Measurements from ENCODE around the gene OR9G4. TPM values are rescaled to one million over a fixed set of nuclear protein-coding genes. Genes with fewer than 3 reads are reported as not detected.

OR9G4 gene
- total and polyA plus RNA-seq, 2 of the 13 experiments (the other 11 are each of a cell fraction or from before 2014, with no cell fraction given), result not detected

DNA sequence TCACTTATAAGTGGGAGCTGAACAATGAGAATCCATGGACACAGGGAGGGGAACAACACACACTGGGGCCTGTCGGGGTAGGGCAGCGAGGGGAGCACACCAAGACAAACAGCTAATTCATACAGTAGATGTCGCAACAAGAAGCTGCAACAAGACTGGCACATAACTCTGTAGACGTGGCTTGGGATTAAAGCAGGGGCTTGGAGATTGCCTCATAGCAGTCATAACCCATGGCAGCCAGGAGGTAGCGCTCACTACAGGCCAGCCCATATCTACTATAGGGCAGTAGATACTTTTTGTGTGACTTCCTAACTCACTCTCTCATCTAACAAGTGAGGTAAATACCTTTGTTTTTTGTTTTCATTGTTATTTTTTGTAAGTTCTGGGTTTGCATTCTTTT, 1.7 kb upstream of the OR9G4 start:
- Histone ChIP-seq H4K20me1 (ENCODE audit: insufficient read depth, low read length) (no peaks in the 10 kb centered on the region), H3K27me3 (ENCODE audit: control insufficient read depth in 1 of 2, insufficient read depth in 2 of 2, low read length in 2 of 2) (no peaks in the 10 kb centered on the region), H3K4me3 (replicated peaks in 1 of 3; ENCODE audit: insufficient read depth in 1 of 3, low read depth in 2 of 3, low read length in 3 of 3) (no peak overlapping the region), H3K27ac (ENCODE audit: extremely low read length, insufficient read depth, low read length) (no peak overlapping the region), H3K4me2 (ENCODE audit: low read depth, low read length) (no peak overlapping the region), H3K4me1 (ENCODE audit: insufficient read depth, low read length) (no peaks in the 10 kb centered on the region), H3K9ac (ENCODE audit: insufficient read depth, low read depth, low read length) (no peak overlapping the region), H3K36me3 (replicated peaks in 1 of 2; ENCODE audit: control insufficient read depth in 1 of 2, insufficient read depth in 2 of 2, low read length in 2 of 2) (no peaks in the 10 kb centered on the region), H3K9me3 (ENCODE audit: low read length) (no peaks in the 10 kb centered on the region), H2AFZ (ENCODE audit: low read length) (no peak overlapping the region), H3K79me2 (ENCODE audit: insufficient read depth, low read length) (no peaks in the 10 kb centered on the region)
- BruUV-seq (replicated peaks), result no TSS peak
- TF ChIP-seq, protein P1, sequence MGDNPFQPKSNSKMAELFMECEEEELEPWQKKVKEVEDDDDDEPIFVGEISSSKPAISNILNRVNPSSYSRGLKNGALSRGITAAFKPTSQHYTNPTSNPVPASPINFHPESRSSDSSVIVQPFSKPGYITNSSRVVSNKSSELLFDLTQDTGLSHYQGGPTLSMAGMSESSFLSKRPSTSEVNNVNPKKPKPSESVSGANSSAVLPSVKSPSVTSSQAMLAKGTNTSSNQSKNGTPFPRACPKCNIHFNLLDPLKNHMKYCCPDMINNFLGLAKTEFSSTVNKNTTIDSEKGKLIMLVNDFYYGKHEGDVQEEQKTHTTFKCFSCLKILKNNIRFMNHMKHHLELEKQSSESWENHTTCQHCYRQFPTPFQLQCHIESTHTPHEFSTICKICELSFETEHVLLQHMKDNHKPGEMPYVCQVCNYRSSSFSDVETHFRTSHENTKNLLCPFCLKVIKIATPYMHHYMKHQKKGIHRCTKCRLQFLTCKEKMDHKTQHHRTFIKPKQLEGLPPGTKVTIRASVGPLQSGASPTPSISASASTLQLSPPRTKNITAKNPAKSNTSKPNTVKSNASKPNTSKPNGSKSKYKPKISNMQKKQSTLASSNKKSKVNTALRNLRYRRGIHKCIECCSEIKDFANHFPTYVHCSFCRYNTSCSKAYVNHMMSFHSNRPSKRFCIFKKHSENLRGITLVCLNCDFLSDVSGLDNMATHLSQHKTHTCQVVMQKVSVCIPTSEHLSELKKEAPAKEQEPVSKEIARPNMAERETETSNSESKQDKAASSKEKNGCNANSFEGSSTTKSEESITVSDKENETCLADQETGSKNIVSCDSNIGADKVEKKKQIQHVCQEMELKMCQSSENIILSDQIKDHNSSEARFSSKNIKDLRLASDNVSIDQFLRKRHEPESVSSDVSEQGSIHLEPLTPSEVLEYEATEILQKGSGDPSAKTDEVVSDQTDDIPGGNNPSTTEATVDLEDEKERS (CRISPR knock-in tag; IDR thresholded peaks at IDR 0.05), result no peak
- TF ChIP-seq ZNF143 (CRISPR knock-in tag; IDR thresholded peaks at IDR 0.05), result no peak
- TF ChIP-seq ZNF121 (CRISPR knock-in tag; IDR thresholded peaks at IDR 0.05), result no peak
- TF ChIP-seq SMARCE1 (IDR thresholded peaks at IDR 0.05; ENCODE audit: borderline replicate concordance), result no peak
- no peak for TF ChIP-seq HDAC6 (IDR thresholded peaks at IDR 0.05; ENCODE audit: low read depth, low read length)
- no peak for TF ChIP-seq FOSL2 (CRISPR knock-in tag; IDR thresholded peaks at IDR 0.05)
- TF ChIP-seq, protein P2, sequence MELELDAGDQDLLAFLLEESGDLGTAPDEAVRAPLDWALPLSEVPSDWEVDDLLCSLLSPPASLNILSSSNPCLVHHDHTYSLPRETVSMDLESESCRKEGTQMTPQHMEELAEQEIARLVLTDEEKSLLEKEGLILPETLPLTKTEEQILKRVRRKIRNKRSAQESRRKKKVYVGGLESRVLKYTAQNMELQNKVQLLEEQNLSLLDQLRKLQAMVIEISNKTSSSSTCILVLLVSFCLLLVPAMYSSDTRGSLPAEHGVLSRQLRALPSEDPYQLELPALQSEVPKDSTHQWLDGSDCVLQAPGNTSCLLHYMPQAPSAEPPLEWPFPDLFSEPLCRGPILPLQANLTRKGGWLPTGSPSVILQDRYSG (CRISPR knock-in tag; IDR thresholded peaks at IDR 0.05), result no peak
- TF ChIP-seq, protein P3, sequence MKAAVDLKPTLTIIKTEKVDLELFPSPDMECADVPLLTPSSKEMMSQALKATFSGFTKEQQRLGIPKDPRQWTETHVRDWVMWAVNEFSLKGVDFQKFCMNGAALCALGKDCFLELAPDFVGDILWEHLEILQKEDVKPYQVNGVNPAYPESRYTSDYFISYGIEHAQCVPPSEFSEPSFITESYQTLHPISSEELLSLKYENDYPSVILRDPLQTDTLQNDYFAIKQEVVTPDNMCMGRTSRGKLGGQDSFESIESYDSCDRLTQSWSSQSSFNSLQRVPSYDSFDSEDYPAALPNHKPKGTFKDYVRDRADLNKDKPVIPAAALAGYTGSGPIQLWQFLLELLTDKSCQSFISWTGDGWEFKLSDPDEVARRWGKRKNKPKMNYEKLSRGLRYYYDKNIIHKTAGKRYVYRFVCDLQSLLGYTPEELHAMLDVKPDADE (CRISPR knock-in tag; IDR thresholded peaks at IDR 0.05), result no peak
- peak; percentile 39 for TF ChIP-seq CEBPG (CRISPR knock-in tag; IDR thresholded peaks at IDR 0.05)
- TF ChIP-seq, protein P4, sequence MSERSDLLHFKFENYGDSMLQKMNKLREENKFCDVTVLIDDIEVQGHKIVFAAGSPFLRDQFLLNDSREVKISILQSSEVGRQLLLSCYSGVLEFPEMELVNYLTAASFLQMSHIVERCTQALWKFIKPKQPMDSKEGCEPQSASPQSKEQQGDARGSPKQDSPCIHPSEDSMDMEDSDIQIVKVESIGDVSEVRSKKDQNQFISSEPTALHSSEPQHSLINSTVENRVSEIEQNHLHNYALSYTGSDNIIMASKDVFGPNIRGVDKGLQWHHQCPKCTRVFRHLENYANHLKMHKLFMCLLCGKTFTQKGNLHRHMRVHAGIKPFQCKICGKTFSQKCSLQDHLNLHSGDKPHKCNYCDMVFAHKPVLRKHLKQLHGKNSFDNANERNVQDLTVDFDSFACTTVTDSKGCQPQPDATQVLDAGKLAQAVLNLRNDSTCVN (CRISPR knock-in tag; IDR thresholded peaks at IDR 0.05; ENCODE audit: borderline replicate concordance), result no peak
- no peak for TF ChIP-seq ZNF256 (CRISPR knock-in tag; conservative IDR thresholded peaks at IDR 0.05)
- no peak for TF ChIP-seq ZNF549 (CRISPR knock-in tag; IDR thresholded peaks at IDR 0.05)
- 0 out of 2 replicates have a peak, but pooled peaks have one; percentile 24 for TF ChIP-seq CEBPB (IDR thresholded peaks at IDR 0.05; ENCODE audit: borderline replicate concordance, low read depth, low read length)
- TF ChIP-seq, protein P5, sequence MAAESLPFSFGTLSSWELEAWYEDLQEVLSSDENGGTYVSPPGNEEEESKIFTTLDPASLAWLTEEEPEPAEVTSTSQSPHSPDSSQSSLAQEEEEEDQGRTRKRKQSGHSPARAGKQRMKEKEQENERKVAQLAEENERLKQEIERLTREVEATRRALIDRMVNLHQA (CRISPR knock-in tag; IDR thresholded peaks at IDR 0.05), result no peak
- no peak for TF ChIP-seq ZNF333 (CRISPR knock-in tag; IDR thresholded peaks at IDR 0.05; ENCODE audit: borderline replicate concordance)
- TF ChIP-seq, protein P6, sequence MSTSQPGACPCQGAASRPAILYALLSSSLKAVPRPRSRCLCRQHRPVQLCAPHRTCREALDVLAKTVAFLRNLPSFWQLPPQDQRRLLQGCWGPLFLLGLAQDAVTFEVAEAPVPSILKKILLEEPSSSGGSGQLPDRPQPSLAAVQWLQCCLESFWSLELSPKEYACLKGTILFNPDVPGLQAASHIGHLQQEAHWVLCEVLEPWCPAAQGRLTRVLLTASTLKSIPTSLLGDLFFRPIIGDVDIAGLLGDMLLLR (CRISPR knock-in tag; IDR thresholded peaks at IDR 0.05), result no peak
- TF ChIP-seq, protein P7, sequence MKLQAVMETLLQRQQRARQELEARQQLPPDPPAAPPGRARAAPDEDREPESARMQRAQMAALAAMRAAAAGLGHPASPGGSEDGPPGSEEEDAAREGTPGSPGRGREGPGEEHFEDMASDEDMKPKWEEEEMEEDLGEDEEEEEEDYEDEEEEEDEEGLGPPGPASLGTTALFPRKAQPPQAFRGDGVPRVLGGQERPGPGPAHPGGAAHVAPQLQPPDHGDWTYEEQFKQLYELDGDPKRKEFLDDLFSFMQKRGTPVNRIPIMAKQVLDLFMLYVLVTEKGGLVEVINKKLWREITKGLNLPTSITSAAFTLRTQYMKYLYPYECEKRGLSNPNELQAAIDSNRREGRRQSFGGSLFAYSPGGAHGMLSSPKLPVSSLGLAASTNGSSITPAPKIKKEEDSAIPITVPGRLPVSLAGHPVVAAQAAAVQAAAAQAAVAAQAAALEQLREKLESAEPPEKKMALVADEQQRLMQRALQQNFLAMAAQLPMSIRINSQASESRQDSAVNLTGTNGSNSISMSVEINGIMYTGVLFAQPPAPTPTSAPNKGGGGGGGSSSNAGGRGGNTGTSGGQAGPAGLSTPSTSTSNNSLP (IDR thresholded peaks at IDR 0.05; ENCODE audit: low read depth, low read length), result no peak
- intact Hi-C loops (cut with micrococcal nuclease; ENCODE audit: unreplicated experiment), result no loop called here
- DNase-seq (ENCODE audit: low spot score) (peak; percentile 23), FAIRE-seq (no peak), ATAC-seq (peak; percentile 78)
- in situ Hi-C loops (cut with HindIII; ENCODE audit: extremely low pct_ligation_motif_present, low pct_unique_long_range_greater_than_20kb), result no loop called here
- ChIA-PET POLR2A (no interaction called here), CTCF (ENCODE audit: low intra/inter-chr PET ratio, low total read pairs) (no interaction called here)
- WGBS (ENCODE audit: low lambda C conversion rate), result 6% methylated on average over 4 of the region's 5 CpGs
